GM18868 (cell line): Measurements from ENCODE around the gene RBFOX2.
"Not testable (repeated sequence)": the region's sequence is repeated elsewhere in the genome, so short reads cannot be mapped to it uniquely, and the experiment has no call there.

ENCODE experiments used
- ATAC-seq: cut with Tn5 transposase; IDR thresholded peaks from one replicate; pipeline ENCODE4 v1.9.1; 2021; ENCODE audit warnings: mild to moderate bottlenecking, moderate library complexity; ENCODE audit not compliant: unreplicated experiment

Gene RBFOX2

GRCh38 chr22:36028646-36029405 is at the start of gene RBFOX2:
Gene RBFOX2 (minus strand): TSS chr22:36028824. CDS start chr22:36028425, 399 bp downstream.
- ATAC-seq: no peak

- no peak for ATAC-seq
These were observed 48.6 kb upstream of the RBFOX2 start for GRCh38 chr22:36077271-36077670.

GRCh38 chr22:36075724-36076123 is 47.1 kb upstream of the RBFOX2 start:
- ATAC-seq: no peak

GRCh38 chr22:36075230-36075629 is 46.6 kb upstream of the RBFOX2 start:
- ATAC-seq: no peak

- no peak for ATAC-seq
These were observed 44.9 kb upstream of the RBFOX2 start for GRCh38 chr22:36073476-36073875.

GRCh38 chr22:36070645-36071044 is 42.0 kb upstream of the RBFOX2 start:
- not testable (repeated sequence) for ATAC-seq

- no peak for ATAC-seq
These were observed 40.7 kb upstream of the RBFOX2 start for GRCh38 chr22:36069368-36069767.

- no peak for ATAC-seq
These were observed 40.2 kb upstream of the RBFOX2 start for GRCh38 chr22:36068776-36069344.

- ATAC-seq: no peak
These were observed 38.6 kb upstream of the RBFOX2 start for GRCh38 chr22:36067235-36067558.

GRCh38 chr22:36065775-36066544 is 37.3 kb upstream of the RBFOX2 start:
- no peak for ATAC-seq

- no peak for ATAC-seq
These were observed 36.8 kb upstream of the RBFOX2 start for GRCh38 chr22:36065462-36065774.

GRCh38 chr22:36064358-36064757 is 35.7 kb upstream of the RBFOX2 start:
- no peak for ATAC-seq

GRCh38 chr22:36056980-36057379 is 28.4 kb upstream of the RBFOX2 start:
- no peak for ATAC-seq

- ATAC-seq: no peak
These were observed 27.0 kb upstream of the RBFOX2 start for GRCh38 chr22:36055376-36056295.

- ATAC-seq: not testable (repeated sequence)
These were observed 25.8 kb upstream of the RBFOX2 start for GRCh38 chr22:36054446-36054845.

GRCh38 chr22:36053242-36054147 is 24.9 kb upstream of the RBFOX2 start:
- no peak for ATAC-seq

- no peak for ATAC-seq
These were observed 23.9 kb upstream of the RBFOX2 start for GRCh38 chr22:36052505-36052941.

GRCh38 chr22:36049678-36049997 is 21.0 kb upstream of the RBFOX2 start:
- no peak for ATAC-seq

GRCh38 chr22:36048911-36049677 is 20.5 kb upstream of the RBFOX2 start:
- ATAC-seq: no peak
